Measurements from ENCODE around the gene NCOA5.

- TF ChIP-seq EZH2 (IDR thresholded peaks at IDR 0.05) (no peak), CTCF (IDR thresholded peaks at IDR 0.05) (no peak), EZH2phosphoT487 (IDR thresholded peaks at IDR 0.05) (no peak)
These were observed 12.2 kb upstream of the NCOA5 start for GRCh38 chr20:46101957-46102356.
